ENCODE measurements around the gene ANK2.

Gene ANK2

GRCh38 chr4:113423631-113424030 is 374.2 kb downstream of the ANK2 start:
- H3K27ac ChIP-seq: no peak overlapping the region
- TF ChIP-seq CTCF (IDR thresholded peaks at IDR 0.05): no peak
- no peaks in the 10 kb centered on the region for H3K9me3 ChIP-seq
- H3K27me3 ChIP-seq: no peaks in the 10 kb centered on the region
- H3K4me3 ChIP-seq (ENCODE audit: low read depth in 1 of 2, low read length in 1 of 2): no peak overlapping the region
- H3K36me3 ChIP-seq: no peaks in the 10 kb centered on the region
- H3K4me1 ChIP-seq (ENCODE audit: control insufficient read depth in 1 of 2, insufficient read depth in 1 of 2, low read depth in 1 of 2, low read length in 1 of 2): no peaks in the 10 kb centered on the region

GRCh38 chr4:113433116-113433515 is 383.7 kb downstream of the ANK2 start:
- no peak overlapping the region for H3K27ac ChIP-seq
- no peaks in the 10 kb centered on the region for H3K9me3 ChIP-seq
- no peaks in the 10 kb centered on the region for H3K27me3 ChIP-seq
- no peaks in the 10 kb centered on the region for H3K36me3 ChIP-seq
- TF ChIP-seq CTCF (IDR thresholded peaks at IDR 0.05): no peak
- H3K4me1 ChIP-seq (ENCODE audit: control insufficient read depth in 1 of 2, insufficient read depth in 1 of 2, low read depth in 1 of 2, low read length in 1 of 2): no peaks in the 10 kb centered on the region
- no peak overlapping the region for H3K4me3 ChIP-seq (ENCODE audit: low read depth in 1 of 2, low read length in 1 of 2)
